Large intestine (tissue), 3 donors: ENCODE measurements around the gene ERVFRD-1. TPM values are rescaled to one million over a fixed set of nuclear protein-coding genes. Genes with fewer than 3 reads are reported as not detected.

ENCODE experiments used
- DNase-seq, 2 donors: peaks; one replicate each; pipeline versions ENCODE4 v3.0.0 to v3.0.0-alpha.2; 2013
- H3K27ac ChIP-seq: one replicate; pipeline ENCODE4 v1.5.1; 2013; ENCODE audit warnings: low read length
- H3K27me3 ChIP-seq: 2 replicates; pipeline ENCODE4 v1.6.1; 2013; ENCODE audit warnings: low read length; ENCODE audit not compliant: control insufficient read depth, insufficient read depth
- H3K36me3 ChIP-seq: 2 replicates; pipeline ENCODE4 v1.6.1; 2013; ENCODE audit warnings: low read length; ENCODE audit not compliant: control insufficient read depth, insufficient read depth
- H3K4me1 ChIP-seq: one replicate; pipeline ENCODE4 v1.6.1; 2013; ENCODE audit warnings: low read length; ENCODE audit not compliant: control insufficient read depth, insufficient read depth
- H3K4me3 ChIP-seq: one replicate; pipeline ENCODE4 v1.5.1; 2013; ENCODE audit warnings: low read length
- H3K9me3 ChIP-seq: one replicate; pipeline ENCODE4 v1.6.1; 2013; ENCODE audit warnings: mild to moderate bottlenecking, low read depth, low read length, moderate library complexity; ENCODE audit not compliant: control insufficient read depth
- WGBS: methylation state at CpG from one replicate; pipeline ENCODE4 v1.1.5; 2013; ENCODE audit warnings: low lambda C conversion rate; ENCODE audit not compliant: insufficient coverage; 5-methylcytosine and 5-hydroxymethylcytosine counted together
- polyA plus RNA-seq: library from polyadenylated mRNA; unstranded; fragments of 120-200 nt; gene quantifications from one replicate; pipeline ENCODE4 v1.2.1, GENCODE V29; 2013

ERVFRD-1 gene
- polyA plus RNA-seq, 1 donor = 1.3 TPM

GRCh38 chr6:11108726-11109125 is 2.8 kb downstream of the ERVFRD-1 start:
- Histone ChIP-seq H3K27ac (no peak overlapping the region), H3K4me3 (no peak overlapping the region), H3K36me3 (no peaks in the 10 kb centered on the region), H3K27me3 (no peaks in the 10 kb centered on the region), H3K4me1 (no peaks in the 10 kb centered on the region), H3K9me3 (no peaks in the 10 kb centered on the region)
- DNase-seq = no peak

GRCh38 chr6:11103065-11103464 is 8.5 kb downstream of the ERVFRD-1 start:
- WGBS = no CpG with 5 or more reads among the region's 5 CpGs
- peaks cover 2% of the 10 kb centered on the region for H3K9me3 ChIP-seq
- no peaks in the 10 kb centered on the region for H3K4me1 ChIP-seq
- no peak overlapping the region for H3K27ac ChIP-seq
- peaks cover 3% of the 10 kb centered on the region for H3K36me3 ChIP-seq
- no peaks in the 10 kb centered on the region for H3K27me3 ChIP-seq
- H3K4me3 ChIP-seq = no peak overlapping the region
- DNase-seq = no peak

GRCh38 chr6:11101417-11101816 is 10.1 kb downstream of the ERVFRD-1 start:
- WGBS = 100% methylated on average over 3 of the region's 5 CpGs
- Histone ChIP-seq H3K4me3 (no peak overlapping the region), H3K27me3 (no peaks in the 10 kb centered on the region), H3K9me3 (peaks cover 2% of the 10 kb centered on the region), H3K27ac (no peak overlapping the region), H3K36me3 (peaks cover 3% of the 10 kb centered on the region), H3K4me1 (no peaks in the 10 kb centered on the region)
- no peak for DNase-seq

- peak overlapping the region; percentile 17 for H3K27ac ChIP-seq
- WGBS = no CpG with 5 or more reads among the region's 1 CpG
- DNase-seq = peak; percentile 22 to 54
- H3K9me3 ChIP-seq = no peaks in the 10 kb centered on the region
- peaks cover 4% of the 10 kb centered on the region for H3K4me1 ChIP-seq
- no peak overlapping the region for H3K4me3 ChIP-seq
- H3K27me3 ChIP-seq = no peaks in the 10 kb centered on the region
- no peaks in the 10 kb centered on the region for H3K36me3 ChIP-seq
Measured at GRCh38 chr6:11098004-11098403, 13.5 kb downstream of the ERVFRD-1 start.

GRCh38 chr6:11097476-11097875 is 14.0 kb downstream of the ERVFRD-1 start:
- H3K27ac ChIP-seq = peak overlapping the region; percentile 17
- no peaks in the 10 kb centered on the region for H3K27me3 ChIP-seq
- WGBS = 90% methylated on average over 2 of the region's 8 CpGs

GRCh38 chr6:11096109-11096508 is 15.4 kb downstream of the ERVFRD-1 start:
- H3K4me3 ChIP-seq = no peak overlapping the region
- peak; percentile 50 to 58 for DNase-seq
- no peaks in the 10 kb centered on the region for H3K36me3 ChIP-seq
- H3K27me3 ChIP-seq = no peaks in the 10 kb centered on the region
- peaks cover 4% of the 10 kb centered on the region for H3K4me1 ChIP-seq
- no CpG with 5 or more reads among the region's 4 CpGs for WGBS
- no peak overlapping the region for H3K27ac ChIP-seq
- no peaks in the 10 kb centered on the region for H3K9me3 ChIP-seq

More at GRCh38 chr6:11097476-11097875, 14.0 kb downstream of the ERVFRD-1 start:
- Histone ChIP-seq H3K4me1 (peaks cover 4% of the 10 kb centered on the region), H3K4me3 (no peak overlapping the region), H3K36me3 (no peaks in the 10 kb centered on the region), H3K9me3 (no peaks in the 10 kb centered on the region)
- DNase-seq = no peak

- no peaks in the 10 kb centered on the region for H3K36me3 ChIP-seq
- peak overlapping the region; percentile 77 for H3K27ac ChIP-seq
- H3K4me3 ChIP-seq = peak overlapping the region; percentile 94
- peaks cover 4% of the 10 kb centered on the region for H3K4me1 ChIP-seq
- no peak for DNase-seq
- no peaks in the 10 kb centered on the region for H3K27me3 ChIP-seq
- WGBS = 100% methylated on average over 1 of the region's 7 CpGs
- no peaks in the 10 kb centered on the region for H3K9me3 ChIP-seq
Measured at GRCh38 chr6:11094941-11095340, 16.6 kb downstream of the ERVFRD-1 start.

GRCh38 chr6:11094411-11094851 is 17.1 kb downstream of the ERVFRD-1 start:
- no peaks in the 10 kb centered on the region for H3K27me3 ChIP-seq
- H3K4me3 ChIP-seq = peak overlapping the region; percentile 94
- peaks cover 4% of the 10 kb centered on the region for H3K4me1 ChIP-seq
- H3K36me3 ChIP-seq = no peaks in the 10 kb centered on the region
- no peaks in the 10 kb centered on the region for H3K9me3 ChIP-seq
- WGBS = no CpG with 5 or more reads among the region's 15 CpGs
- H3K27ac ChIP-seq = peak overlapping the region; percentile 77
- DNase-seq = peak in 1 of 2 donors; percentile 75

- Histone ChIP-seq H3K4me1 (peaks cover 4% of the 10 kb centered on the region), H3K27ac (peak within 1 kb of the TSS; percentile 94), H3K36me3 (no peaks in the 10 kb centered on the region), H3K27me3 (no peaks in the 10 kb centered on the region), H3K4me3 (peak within 1 kb of the TSS; percentile 94), H3K9me3 (no peaks in the 10 kb centered on the region)
- WGBS = no CpG with 5 or more reads among the region's 90 CpGs
- peak; percentile 98 for DNase-seq
Measured at GRCh38 chr6:11093626-11094410, 17.7 kb downstream of the ERVFRD-1 start, which contains the start of gene SMIM13. Gene SMIM13, plus strand, starts transcription at chr6:11093834. Its CDS starts 480 bp downstream, at chr6:11094314.

- H3K27ac ChIP-seq = peak overlapping the region; percentile 94
- H3K4me3 ChIP-seq = peak overlapping the region; percentile 94
- no peaks in the 10 kb centered on the region for H3K36me3 ChIP-seq
- WGBS = no CpG with 5 or more reads among the region's 17 CpGs
- no peaks in the 10 kb centered on the region for H3K9me3 ChIP-seq
- H3K4me1 ChIP-seq = peaks cover 4% of the 10 kb centered on the region
- H3K27me3 ChIP-seq = no peaks in the 10 kb centered on the region
- DNase-seq = no peak
Measured at GRCh38 chr6:11093376-11093625, 18.2 kb downstream of the ERVFRD-1 start.
